RKO (cell line): ENCODE data around the gene ZYX.

Experiments used
- DNase-seq: peaks from one replicate; pipeline ENCODE4 v3.0.0-alpha.2; 2016; ENCODE audit warnings: low spot score

Gene ZYX

DNA sequence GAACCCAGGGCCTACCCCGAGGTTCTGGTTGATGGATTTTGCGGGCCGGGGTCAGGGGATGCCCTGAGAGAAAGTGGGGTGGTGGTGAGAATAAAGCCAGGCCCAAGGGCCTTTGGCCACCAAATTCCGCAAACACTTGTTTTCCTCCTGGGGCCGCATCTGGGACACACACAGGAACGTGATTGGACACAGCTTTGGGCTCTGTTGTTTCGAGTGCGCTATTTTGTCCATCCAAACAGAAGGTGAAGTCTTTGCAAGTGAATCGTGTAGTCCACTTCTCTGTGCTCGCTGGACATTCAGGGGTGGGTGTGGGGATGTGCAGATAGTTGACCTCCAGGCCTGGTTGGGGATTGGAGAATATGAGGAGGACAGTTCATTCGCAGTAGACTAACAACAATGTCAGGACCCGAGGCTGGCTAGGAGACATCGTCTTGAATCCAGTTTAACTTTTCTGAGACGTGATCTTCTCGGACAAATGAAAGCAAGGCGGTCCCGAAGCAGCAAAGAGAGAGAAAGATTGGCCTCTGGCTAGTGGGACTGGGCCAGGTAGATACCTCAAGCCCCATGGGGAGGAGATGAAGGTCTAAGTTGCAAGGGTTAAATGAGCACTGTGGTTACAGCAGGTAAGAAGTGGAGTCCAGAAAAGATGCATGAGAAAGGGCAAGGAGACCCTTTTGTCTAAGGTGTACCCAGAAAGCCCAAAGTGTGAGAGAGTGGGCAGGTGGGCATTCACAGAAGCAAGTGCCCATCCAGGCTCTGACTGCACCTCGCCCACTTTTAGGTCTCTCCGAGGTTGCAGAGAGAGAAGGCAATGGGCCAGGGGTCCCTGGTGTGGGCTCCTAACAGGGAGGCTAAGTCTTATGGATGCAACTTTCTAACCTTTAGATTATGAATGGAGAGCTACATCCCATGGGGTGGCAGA lies 17.9 kb upstream of the ZYX start:
- no peak for DNase-seq

- DNase-seq = peak; percentile 66
Measured at GRCh38 chr7:143367972-143368371, 13.2 kb upstream of the ZYX start.

GRCh38 chr7:143368387-143368786 lies 12.8 kb upstream of the ZYX start:
- DNase-seq = no peak

DNA sequence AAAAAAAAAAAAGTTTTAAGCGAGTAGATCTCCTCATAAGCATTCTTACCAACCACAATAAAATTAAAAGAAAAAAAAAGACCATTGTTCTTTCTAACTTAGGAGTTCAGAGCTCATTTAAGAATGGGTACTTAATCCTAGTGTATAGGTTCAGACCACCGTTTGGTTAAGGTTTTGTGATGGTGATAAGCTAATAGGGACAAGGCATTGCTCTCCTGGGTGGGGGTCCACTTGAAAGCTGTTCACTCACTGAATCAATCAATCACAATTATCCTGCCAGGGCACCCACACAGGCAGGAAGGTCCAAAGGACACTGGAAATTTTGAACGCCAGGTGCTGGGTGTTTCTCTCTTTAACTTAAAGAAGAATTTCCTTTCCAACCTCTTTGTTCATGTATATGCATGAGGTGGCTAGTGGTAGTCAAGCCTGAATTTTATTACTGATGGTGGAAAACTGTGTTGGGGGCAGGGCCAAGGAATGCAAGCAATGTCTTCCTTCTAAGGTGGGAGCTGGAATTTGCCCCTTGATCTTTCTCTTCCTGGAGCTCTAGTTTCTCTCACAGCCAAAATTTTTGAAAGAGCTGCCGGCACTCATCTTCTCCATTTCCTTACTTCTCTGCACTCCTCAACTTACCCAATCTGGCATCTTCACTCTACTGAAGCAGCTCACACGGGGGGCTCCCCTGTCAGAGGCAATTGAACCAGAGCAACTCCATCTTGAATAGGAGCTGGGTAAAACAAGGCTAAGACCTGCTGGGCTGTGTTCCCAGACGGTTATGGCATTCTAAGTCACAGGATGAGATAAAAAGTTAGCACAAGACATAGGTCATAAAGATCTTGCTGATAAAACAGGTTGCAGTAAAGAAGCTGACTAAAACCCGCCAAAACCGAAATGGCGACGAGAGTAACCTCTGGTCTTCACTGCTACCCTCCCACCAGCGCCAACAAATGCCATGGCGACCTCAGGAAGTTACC lies 11.2 kb upstream of the ZYX start:
- no peak for DNase-seq

DNA sequence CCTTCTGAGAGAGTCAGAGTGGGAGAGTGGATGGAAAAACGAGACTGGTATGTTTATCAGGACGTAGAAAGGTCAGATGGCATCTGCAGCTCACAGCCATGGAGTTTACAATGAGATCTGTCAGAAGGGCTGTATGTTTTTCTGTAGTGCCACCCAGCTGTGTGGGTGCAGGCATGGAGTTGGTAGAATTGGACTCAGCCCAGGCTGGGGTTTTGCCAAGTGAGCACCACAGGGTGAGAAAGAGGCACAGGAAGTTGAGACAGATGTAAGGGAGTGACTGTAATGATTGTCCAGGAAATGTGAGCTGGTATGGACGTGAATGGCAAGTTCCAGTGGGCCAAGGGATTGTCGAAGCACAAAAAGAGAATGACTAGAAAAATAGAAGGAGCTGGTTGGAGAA lies 9.1 kb upstream of the ZYX start:
- DNase-seq = peak; percentile 66

GRCh38 chr7:143373255-143373794 lies 7.8 kb upstream of the ZYX start:
- peak; percentile 26 for DNase-seq

- DNase-seq = no peak
Measured at GRCh38 chr7:143374561-143374960, 6.6 kb upstream of the ZYX start.

DNA sequence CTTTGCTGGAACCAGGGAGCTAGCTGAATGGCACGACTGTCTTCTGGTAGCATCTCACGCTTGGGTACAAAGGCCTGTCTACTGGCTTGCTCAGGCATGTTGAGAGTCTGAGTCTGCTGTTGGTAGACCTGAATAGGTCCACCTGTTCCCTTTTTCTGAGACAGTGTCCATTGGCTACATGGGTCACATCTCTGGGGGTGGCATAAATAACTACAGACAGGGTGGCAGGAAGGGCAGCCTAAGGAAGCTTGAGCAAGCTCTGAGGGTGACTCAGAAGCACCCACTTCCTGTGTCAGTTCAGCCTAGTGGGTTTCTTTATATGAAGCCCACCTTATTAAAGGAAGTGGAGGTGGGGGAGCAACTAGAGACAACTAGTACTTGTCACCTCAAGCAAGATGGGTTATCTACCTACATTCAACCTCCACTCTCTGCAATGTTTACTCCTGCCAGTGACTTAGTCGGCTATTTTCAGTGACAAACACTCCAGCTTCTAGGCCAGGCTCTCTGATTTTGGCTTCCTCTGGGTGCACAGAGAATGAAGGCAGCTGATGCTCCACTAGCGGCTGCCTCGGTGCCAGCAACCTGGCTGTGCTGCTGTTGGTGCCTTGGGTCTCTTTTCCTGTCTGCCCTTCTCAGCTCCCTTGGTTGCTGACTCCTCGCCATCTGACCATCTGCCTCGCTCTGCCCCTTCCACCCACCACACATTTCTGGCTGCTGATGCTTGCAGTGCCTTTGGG lies 5.7 kb upstream of the ZYX start:
- peak; percentile 18 for DNase-seq

- no peak for DNase-seq
Measured at GRCh38 chr7:143376396-143376795, 4.7 kb upstream of the ZYX start.

- peak; percentile 58 for DNase-seq
Measured at GRCh38 chr7:143379611-143380259, 1.4 kb upstream of the ZYX start.

- peak; percentile 90 for DNase-seq
Measured at GRCh38 chr7:143380260-143380645, 892 bp upstream of the ZYX start.

GRCh38 chr7:143381427-143382125 lies 431 bp downstream of the ZYX start:
- peak; percentile 53 for DNase-seq

DNA sequence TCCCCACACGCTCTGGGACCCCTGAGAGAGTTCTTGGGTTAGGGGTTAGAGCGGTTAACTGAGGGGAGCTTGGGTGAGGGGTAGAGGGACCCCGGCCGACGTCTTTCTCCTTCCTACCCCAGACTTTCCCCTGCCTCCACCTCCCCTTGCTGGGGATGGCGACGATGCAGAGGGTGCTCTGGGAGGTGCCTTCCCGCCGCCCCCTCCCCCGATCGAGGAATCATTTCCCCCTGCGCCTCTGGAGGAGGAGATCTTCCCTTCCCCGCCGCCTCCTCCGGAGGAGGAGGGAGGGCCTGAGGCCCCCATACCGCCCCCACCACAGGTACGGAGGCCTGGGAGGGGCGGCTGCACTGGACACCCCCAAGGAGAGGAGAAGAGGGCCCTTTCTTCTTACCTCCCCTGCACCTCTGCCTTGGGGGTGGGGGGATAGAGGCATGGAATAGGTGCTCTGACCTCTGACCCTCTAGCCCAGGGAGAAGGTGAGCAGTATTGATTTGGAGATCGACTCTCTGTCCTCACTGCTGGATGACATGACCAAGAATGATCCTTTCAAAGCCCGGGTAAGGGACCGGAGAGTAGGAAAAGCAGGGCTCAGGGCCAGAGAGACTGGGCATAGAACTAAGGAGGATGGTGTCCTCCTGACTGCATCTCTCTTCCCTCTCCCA lies 1.1 kb downstream of the ZYX start:
- DNase-seq = peak; percentile 50

GRCh38 chr7:143382791-143383641 lies 1.9 kb downstream of the ZYX start:
- peak; percentile 20 for DNase-seq

- peak; percentile 34 for DNase-seq
Measured at GRCh38 chr7:143383642-143383957, 2.5 kb downstream of the ZYX start.

DNA sequence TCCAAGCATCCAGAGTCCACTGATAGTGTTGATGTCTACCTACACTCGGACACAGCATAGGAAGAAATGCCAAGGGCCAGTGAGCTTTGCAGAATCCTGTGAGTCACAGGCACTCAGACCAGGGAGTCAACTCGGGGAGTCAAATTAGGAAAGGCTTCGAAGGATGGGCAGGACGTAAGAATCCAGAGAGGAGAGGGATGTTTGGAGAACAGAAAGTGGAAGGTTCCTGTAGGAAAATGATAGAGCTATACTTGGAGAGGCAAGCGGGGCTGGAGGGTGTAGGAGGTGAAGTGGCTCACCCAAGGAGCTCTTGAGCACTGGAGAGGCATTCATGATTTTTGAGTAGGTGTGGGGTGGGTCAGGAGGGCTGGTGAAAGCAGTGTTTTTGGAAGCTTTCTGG lies 3.0 kb downstream of the ZYX start:
- DNase-seq = peak; percentile 90

DNA sequence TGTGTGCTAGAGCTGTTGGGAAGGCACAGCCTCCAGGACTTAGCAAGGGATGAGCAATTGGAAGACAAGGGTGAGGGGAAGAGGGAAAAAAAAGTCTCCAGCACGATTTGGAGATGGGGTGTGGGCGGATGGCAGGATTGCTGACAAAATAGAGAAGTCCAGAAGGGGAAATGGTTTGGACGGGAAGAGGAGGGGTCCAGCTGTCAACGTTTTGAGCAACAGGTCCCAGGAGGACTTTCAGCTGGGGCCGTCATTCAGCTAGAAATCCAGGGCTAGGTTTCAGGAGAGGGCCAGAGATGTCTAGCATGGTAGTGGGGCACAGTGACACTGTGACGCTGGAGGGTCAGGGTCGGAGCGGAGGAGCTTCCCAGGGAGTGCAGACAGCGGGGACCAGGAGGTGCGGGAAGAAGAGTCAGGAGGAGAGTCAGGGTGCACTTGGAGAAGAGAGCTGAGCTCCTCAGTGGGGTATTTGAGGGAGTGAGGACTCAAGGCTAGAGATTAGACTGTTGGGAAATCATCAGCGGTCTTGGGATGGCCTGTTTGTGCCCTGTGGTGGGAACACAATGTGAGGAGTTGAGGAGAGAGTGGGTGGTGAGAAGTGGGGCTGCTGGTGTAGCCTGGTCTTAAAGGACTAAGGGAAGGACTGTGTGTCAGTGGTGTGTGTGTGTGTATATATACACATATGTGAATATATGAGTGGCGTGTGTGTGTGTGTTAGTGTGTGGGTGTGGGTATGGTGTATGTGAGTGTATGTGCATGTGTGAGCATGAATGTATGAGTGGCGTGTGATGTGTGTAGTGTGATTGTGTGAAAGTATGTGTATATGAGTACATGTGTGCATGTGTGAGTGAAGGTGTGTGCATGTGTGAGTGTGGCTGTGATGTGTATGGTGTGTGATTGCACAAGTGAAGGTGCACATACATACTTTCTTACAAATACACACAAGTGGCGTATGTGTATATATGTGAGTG lies 3.8 kb downstream of the ZYX start:
- peak; percentile 35 for DNase-seq
